ENCODE measurements around the gene DNAH10.

DNA sequence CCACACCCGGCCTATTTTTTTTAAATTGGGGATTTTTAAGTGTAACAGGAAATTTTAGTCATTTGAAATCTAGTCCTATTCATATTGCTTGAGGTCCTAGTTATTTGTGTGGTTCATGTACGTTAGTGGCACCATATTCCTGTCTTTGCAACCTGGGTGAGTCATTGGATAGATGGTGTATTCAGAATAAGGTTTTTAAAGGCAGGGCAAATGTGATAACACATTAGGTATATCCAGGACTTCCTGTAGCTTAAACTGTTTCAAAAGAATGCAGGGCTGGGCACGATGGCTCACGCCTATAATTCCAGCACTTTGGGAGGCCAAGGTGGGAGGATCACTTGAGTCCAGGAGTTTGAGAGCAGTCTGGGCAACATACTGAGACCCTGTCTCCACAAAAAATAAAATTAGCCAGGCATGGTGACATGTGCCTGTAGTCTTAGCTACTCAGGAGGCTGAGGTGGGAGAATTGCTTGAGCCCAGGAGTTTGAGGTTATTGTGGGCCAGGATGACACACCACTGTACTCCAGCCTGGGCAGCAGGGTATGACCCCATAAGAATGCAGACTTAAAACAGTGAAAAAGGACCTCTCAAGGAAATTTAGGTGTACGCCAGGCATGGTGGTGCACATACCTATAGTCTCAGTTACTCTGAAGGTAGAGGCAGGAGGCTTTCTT lies 41.8 kb upstream of the DNAH10 start:
- TF ChIP-seq, protein P1, sequence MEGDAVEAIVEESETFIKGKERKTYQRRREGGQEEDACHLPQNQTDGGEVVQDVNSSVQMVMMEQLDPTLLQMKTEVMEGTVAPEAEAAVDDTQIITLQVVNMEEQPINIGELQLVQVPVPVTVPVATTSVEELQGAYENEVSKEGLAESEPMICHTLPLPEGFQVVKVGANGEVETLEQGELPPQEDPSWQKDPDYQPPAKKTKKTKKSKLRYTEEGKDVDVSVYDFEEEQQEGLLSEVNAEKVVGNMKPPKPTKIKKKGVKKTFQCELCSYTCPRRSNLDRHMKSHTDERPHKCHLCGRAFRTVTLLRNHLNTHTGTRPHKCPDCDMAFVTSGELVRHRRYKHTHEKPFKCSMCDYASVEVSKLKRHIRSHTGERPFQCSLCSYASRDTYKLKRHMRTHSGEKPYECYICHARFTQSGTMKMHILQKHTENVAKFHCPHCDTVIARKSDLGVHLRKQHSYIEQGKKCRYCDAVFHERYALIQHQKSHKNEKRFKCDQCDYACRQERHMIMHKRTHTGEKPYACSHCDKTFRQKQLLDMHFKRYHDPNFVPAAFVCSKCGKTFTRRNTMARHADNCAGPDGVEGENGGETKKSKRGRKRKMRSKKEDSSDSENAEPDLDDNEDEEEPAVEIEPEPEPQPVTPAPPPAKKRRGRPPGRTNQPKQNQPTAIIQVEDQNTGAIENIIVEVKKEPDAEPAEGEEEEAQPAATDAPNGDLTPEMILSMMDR (IDR thresholded peaks at IDR 0.05), result no peak
- TF ChIP-seq, protein P2, sequence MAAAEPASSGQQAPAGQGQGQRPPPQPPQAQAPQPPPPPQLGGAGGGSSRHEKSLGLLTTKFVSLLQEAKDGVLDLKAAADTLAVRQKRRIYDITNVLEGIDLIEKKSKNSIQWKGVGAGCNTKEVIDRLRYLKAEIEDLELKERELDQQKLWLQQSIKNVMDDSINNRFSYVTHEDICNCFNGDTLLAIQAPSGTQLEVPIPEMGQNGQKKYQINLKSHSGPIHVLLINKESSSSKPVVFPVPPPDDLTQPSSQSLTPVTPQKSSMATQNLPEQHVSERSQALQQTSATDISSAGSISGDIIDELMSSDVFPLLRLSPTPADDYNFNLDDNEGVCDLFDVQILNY (CRISPR knock-in tag; IDR thresholded peaks at IDR 0.05), result no peak
- TF ChIP-seq NR3C1 (CRISPR knock-in tag; conservative IDR thresholded peaks at IDR 0.05; ENCODE audit: low read depth) (no peak), KAT7 (CRISPR knock-in tag; IDR thresholded peaks at IDR 0.05; ENCODE audit: borderline replicate concordance) (no peak), PRRX2 (CRISPR knock-in tag; IDR thresholded peaks at IDR 0.05) (no peak), JUN (CRISPR knock-in tag; IDR thresholded peaks at IDR 0.05) (no peak)
- TF ChIP-seq, protein P3, sequence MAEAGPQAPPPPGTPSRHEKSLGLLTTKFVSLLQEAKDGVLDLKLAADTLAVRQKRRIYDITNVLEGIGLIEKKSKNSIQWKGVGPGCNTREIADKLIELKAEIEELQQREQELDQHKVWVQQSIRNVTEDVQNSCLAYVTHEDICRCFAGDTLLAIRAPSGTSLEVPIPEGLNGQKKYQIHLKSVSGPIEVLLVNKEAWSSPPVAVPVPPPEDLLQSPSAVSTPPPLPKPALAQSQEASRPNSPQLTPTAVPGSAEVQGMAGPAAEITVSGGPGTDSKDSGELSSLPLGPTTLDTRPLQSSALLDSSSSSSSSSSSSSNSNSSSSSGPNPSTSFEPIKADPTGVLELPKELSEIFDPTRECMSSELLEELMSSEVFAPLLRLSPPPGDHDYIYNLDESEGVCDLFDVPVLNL (CRISPR knock-in tag; IDR thresholded peaks at IDR 0.05; ENCODE audit: borderline replicate concordance, low read depth), result no peak
- TF ChIP-seq, protein P4, sequence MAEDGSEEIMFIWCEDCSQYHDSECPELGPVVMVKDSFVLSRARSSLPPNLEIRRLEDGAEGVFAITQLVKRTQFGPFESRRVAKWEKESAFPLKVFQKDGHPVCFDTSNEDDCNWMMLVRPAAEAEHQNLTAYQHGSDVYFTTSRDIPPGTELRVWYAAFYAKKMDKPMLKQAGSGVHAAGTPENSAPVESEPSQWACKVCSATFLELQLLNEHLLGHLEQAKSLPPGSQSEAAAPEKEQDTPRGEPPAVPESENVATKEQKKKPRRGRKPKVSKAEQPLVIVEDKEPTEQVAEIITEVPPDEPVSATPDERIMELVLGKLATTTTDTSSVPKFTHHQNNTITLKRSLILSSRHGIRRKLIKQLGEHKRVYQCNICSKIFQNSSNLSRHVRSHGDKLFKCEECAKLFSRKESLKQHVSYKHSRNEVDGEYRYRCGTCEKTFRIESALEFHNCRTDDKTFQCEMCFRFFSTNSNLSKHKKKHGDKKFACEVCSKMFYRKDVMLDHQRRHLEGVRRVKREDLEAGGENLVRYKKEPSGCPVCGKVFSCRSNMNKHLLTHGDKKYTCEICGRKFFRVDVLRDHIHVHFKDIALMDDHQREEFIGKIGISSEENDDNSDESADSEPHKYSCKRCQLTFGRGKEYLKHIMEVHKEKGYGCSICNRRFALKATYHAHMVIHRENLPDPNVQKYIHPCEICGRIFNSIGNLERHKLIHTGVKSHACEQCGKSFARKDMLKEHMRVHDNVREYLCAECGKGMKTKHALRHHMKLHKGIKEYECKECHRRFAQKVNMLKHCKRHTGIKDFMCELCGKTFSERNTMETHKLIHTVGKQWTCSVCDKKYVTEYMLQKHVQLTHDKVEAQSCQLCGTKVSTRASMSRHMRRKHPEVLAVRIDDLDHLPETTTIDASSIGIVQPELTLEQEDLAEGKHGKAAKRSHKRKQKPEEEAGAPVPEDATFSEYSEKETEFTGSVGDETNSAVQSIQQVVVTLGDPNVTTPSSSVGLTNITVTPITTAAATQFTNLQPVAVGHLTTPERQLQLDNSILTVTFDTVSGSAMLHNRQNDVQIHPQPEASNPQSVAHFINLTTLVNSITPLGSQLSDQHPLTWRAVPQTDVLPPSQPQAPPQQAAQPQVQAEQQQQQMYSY (CRISPR knock-in tag; IDR thresholded peaks at IDR 0.05), result no peak
